NB4 (cell line): ENCODE measurements around the gene ATG3.

Experiments used
- DNase-seq: peaks from one replicate; pipeline ENCODE4 v3.0.0; 2010; ENCODE audit warnings: low read depth
- H3K4me3 ChIP-seq: one replicate; pipeline ENCODE4 v1.5.1; 2011; ENCODE audit warnings: mild to moderate bottlenecking, low read depth, low read length, moderate library complexity
- MYC ChIP-seq: IDR thresholded peaks from 2 replicates; pipeline ENCODE4 v1.6.1; 2011; ENCODE audit warnings: low read depth, low read length
- POLR2A ChIP-seq: IDR thresholded peaks from 2 replicates; pipeline ENCODE4 v1.6.1; 2011; ENCODE audit warnings: mild to moderate bottlenecking; ENCODE audit not compliant: insufficient read length; ENCODE audit errors: extremely low read depth
- TF ChIP-seq, protein P1 (sequence below): IDR thresholded peaks from 2 replicates; pipeline ENCODE4 v1.6.1; 2011; ENCODE audit warnings: low read depth, low read length
- TF ChIP-seq, protein P2 (sequence below): IDR thresholded peaks from one replicate; pipeline ENCODE4 v1.5.1; 2012; ENCODE audit warnings: low read depth, low read length

The ATG3 gene

DNA sequence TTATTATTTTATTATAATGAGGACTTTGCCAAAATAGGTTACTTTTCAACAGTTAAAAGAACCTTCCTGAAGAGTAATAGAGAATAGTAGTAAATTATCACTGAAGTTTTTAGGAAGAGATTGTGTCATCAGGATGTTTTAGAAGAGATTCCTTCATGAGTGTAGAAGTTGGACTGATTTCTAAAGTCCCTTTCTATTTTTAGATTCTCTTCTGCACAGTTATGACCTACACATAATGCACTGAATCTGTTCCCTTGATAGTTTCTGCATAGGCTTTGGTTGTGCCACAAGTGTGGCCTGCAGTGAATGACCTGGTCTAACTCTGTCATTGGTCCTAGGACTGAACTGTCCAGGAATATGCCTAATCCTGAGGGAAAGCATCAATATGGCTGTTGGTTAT lies 24.0 kb upstream of the ATG3 start:
- no peak for DNase-seq
- TF ChIP-seq MYC: no peak
- TF ChIP-seq, protein P1, sequence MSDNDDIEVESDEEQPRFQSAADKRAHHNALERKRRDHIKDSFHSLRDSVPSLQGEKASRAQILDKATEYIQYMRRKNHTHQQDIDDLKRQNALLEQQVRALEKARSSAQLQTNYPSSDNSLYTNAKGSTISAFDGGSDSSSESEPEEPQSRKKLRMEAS: no peak
- TF ChIP-seq, protein P2, sequence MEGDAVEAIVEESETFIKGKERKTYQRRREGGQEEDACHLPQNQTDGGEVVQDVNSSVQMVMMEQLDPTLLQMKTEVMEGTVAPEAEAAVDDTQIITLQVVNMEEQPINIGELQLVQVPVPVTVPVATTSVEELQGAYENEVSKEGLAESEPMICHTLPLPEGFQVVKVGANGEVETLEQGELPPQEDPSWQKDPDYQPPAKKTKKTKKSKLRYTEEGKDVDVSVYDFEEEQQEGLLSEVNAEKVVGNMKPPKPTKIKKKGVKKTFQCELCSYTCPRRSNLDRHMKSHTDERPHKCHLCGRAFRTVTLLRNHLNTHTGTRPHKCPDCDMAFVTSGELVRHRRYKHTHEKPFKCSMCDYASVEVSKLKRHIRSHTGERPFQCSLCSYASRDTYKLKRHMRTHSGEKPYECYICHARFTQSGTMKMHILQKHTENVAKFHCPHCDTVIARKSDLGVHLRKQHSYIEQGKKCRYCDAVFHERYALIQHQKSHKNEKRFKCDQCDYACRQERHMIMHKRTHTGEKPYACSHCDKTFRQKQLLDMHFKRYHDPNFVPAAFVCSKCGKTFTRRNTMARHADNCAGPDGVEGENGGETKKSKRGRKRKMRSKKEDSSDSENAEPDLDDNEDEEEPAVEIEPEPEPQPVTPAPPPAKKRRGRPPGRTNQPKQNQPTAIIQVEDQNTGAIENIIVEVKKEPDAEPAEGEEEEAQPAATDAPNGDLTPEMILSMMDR: no peak
- no peak overlapping the region for H3K4me3 ChIP-seq

DNA sequence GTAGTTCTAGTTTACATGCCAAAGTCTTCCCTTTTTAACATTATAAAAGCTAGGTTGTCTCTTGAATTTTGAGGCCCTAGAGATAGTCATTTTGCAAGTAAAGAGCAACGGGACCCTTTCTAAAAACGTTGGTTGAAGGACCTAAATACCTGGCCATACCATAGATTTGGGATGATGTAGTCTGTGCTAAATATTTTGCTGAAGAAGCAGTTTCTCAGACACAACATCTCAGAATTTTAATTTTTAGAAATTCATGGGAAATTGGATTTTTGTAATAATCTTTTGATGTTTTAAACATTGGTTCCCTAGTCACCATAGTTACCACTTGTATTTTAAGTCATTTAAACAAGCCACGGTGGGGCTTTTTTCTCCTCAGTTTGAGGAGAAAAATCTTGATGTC lies 21.3 kb upstream of the ATG3 start:
- DNase-seq: no peak
- TF ChIP-seq, protein P1: no peak
- TF ChIP-seq, protein P2: no peak
- TF ChIP-seq MYC: no peak
- TF ChIP-seq POLR2A: no peak
- H3K4me3 ChIP-seq: no peak overlapping the region

DNA sequence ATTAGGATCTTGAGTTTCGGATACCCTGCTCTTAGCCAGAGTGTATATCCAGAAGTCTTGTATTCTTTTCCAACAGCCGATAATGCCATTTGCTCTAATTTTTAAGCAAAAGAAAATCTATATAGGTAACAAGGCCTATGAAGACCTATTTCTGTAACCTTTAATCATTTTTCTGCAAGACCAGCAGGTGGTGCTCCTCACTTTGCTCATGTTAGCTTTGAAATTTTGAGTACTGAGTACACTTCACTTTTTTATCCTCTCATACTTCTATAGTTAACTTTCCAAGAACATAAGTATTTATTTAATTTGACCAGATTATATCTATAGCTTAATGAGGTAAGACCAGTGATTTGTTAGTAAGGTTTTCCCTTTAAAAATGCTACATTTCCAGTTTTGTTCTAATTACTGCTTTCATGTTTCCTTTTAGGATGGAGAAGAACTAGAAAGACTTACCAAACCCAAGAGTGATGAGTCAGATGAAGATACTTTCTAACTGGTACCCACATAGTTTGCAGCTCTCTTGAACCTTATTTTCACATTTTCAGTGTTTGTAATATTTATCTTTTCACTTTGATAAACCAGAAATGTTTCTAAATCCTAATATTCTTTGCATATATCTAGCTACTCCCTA lies 20.6 kb upstream of the ATG3 start:
- no peak overlapping the region for H3K4me3 ChIP-seq
- no peak for TF ChIP-seq MYC
- TF ChIP-seq, protein P2: peak; percentile 41
- DNase-seq: peak; percentile 63

DNA sequence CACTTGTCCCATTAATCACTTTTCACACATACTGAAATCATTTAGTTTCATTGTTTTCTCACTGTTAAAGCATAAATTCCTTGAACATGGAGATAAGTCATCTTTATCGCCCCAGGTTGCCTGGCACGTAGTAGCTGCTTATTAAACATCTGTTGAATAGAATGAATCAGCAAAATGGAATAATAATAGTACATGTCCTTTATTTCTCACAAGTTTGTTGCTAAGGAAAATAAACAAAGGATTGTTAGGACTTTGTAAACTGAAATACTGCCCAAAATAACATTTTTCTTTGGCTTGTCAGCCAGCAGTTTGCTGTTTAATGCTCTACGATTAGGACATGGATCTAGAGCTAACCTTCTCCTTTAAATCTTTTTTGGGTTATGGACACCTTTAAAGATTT lies 17.9 kb upstream of the ATG3 start:
- no peak for TF ChIP-seq MYC
- no peak for TF ChIP-seq POLR2A
- no peak for DNase-seq
- no peak overlapping the region for H3K4me3 ChIP-seq

DNA sequence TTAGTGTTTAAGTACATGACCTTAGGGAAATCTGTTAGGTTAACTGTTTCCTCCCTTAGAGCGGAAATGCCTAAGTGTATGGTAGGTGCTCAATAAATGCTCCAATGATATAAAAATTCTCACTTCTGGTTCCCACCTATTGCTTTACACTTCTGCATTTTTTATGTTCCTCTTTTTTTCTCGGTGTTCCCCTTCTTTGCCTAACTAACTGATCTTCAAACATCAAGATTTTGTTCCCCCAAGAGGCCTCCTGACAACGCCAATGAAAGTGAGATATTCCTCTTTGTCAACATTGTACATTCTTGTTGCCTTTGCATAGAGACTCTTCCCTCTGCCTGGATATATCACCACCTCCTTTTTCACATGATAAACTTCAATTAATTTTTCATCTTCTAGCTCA lies 17.5 kb upstream of the ATG3 start:
- peak; percentile 59 for DNase-seq
- TF ChIP-seq, protein P2: no peak
- TF ChIP-seq, protein P1: no peak
- TF ChIP-seq POLR2A (no peak), MYC (no peak)
- no peak overlapping the region for H3K4me3 ChIP-seq

DNA sequence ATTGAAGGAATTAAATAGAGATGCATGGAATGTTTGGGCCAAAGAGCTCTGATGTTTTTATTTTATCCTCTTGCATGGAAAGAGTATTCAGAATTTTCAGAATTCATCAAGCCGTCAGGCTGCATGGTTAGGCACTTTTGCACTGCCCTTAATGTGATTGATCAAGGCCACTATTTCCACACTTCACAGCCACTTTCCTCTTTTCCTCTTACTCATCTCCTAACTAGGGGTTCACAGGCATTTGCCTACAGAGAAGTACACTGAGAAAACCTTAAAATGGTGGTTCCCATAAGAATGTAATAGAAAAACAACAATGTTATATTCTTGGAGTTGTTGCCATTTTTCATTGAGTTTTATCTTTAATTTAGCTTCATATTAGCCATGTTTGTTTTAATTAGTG lies 10.9 kb upstream of the ATG3 start:
- DNase-seq: no peak
- TF ChIP-seq, protein P2: no peak
- no peak for TF ChIP-seq MYC
- H3K4me3 ChIP-seq: no peak overlapping the region
